GM12878 (cell line): ENCODE data around the gene ECT2L. TPM values are rescaled to one million over a fixed set of nuclear protein-coding genes. Genes with fewer than 3 reads are reported as not detected.

Experiments
- ATAC-seq: fragments of 200-7000 bp; cut with Tn5 transposase; 3 replicates; pipeline ENCODE4 v1.9.1; 2020; ENCODE audit warnings: mild to moderate bottlenecking, moderate library complexity
- BruUV-seq: library from RNA; stranded (reverse); fragments of 400-500 nt; replicated peaks from 2 replicates; lab custom pipeline; 2021; lab: Mats Ljungman, UMichigan
- CTCF ChIA-PET: fragments of 300-600 bp; sonication (Branson Sonifier 250); formaldehyde crosslinking; extraction: SDS; loops from one replicate; lab custom pipeline; 2021; ENCODE audit warnings: inconsistent platforms; lab: Yijun Ruan, JAX
- POLR2A ChIA-PET: fragments of 350-600 bp; formaldehyde crosslinking; extraction: SDS; loops from one replicate; lab custom pipeline; 2021; ENCODE audit warnings: inconsistent platforms; lab: Charles Lee
- RAD21 ChIA-PET: fragments of 300-600 bp; sonication (Branson Sonifier 250); formaldehyde crosslinking; loops from one replicate; lab custom pipeline; 2023; ENCODE audit warnings: antibody characterized with exemption; ENCODE audit not compliant: unreplicated experiment; lab: Charles Lee
- SMC1A ChIA-PET: fragments of 300-600 bp; sonication (Branson Sonifier 250); formaldehyde crosslinking; loops from one replicate; lab custom pipeline; 2023; ENCODE audit not compliant: unreplicated experiment, uncharacterized antibody; lab: Charles Lee
- DNase-seq: peaks from one replicate; pipeline ENCODE4 v3.0.0-alpha.2; 2011; ENCODE audit warnings: low read depth, low spot score
- FAIRE-seq: peaks from 3 replicates; lab custom pipeline; 2011; peaks lifted over from hg19 to GRCh38; lab: Jason Lieb, UNC
- H2AFZ ChIP-seq: 2 replicates; pipeline ENCODE4 v1.6.0; 2011; ENCODE audit warnings: low read depth, low read length, control low read depth; ENCODE audit not compliant: control insufficient read depth
- H3K27ac ChIP-seq: 2 replicates; pipeline ENCODE4 v1.5.1; 2011; ENCODE audit warnings: control low read depth; ENCODE audit not compliant: control insufficient read depth, insufficient read depth
- H3K27me3 ChIP-seq, 2 experiments: replicated peaks in 1 of 2; 2 replicates each; pipeline versions ENCODE4 v1.6.0 to v1.6.1; 2011; ENCODE audit warnings: low read length in 1 of 2; ENCODE audit not compliant: control insufficient read depth in 2 of 2, insufficient read depth in 2 of 2
- H3K36me3 ChIP-seq, 2 experiments: 2 replicates each; pipeline ENCODE4 v1.5.1; 2011; ENCODE audit warnings: low read length in 1 of 2; ENCODE audit not compliant: control insufficient read depth in 2 of 2, insufficient read depth in 2 of 2
- H3K4me1 ChIP-seq: 2 replicates; pipeline ENCODE4 v1.6.1; 2011; ENCODE audit warnings: mild to moderate bottlenecking, low read length, moderate library complexity, mixed read lengths; ENCODE audit not compliant: control insufficient read depth, insufficient read depth
- H3K4me2 ChIP-seq: 2 replicates; pipeline ENCODE4 v1.6.0; 2011; ENCODE audit warnings: control low read depth; ENCODE audit not compliant: control insufficient read depth, insufficient read depth
- H3K4me3 ChIP-seq: fragments of 200-600 bp; sonication (generic); 2 replicates; pipeline ENCODE4 v1.5.1; 2016
- H3K79me2 ChIP-seq: 2 replicates; pipeline ENCODE4 v1.6.0; 2011; ENCODE audit warnings: low read length; ENCODE audit not compliant: control insufficient read depth, insufficient read depth
- H3K9ac ChIP-seq: 2 replicates; pipeline ENCODE4 v1.8.0; 2011; ENCODE audit warnings: low read length, control low read depth, mixed read lengths; ENCODE audit not compliant: control insufficient read depth, insufficient read depth
- H3K9me3 ChIP-seq: replicated peaks from 3 replicates; pipeline ENCODE4 v1.5.1; 2011; ENCODE audit warnings: mild to moderate bottlenecking, low read length; ENCODE audit not compliant: control insufficient read depth, insufficient read depth
- H4K20me1 ChIP-seq: 2 replicates; pipeline ENCODE4 v1.6.0; 2011; ENCODE audit not compliant: control insufficient read depth, insufficient read depth
- CREB1 ChIP-seq: IDR thresholded peaks from 2 replicates; pipeline ENCODE4 v1.6.1; 2012; ENCODE audit warnings: low read depth, mild to moderate bottlenecking, inconsistent platforms
- SMAD5 ChIP-seq: IDR thresholded peaks from 2 replicates; pipeline ENCODE4 v1.6.1; 2016; ENCODE audit warnings: antibody characterized with exemption, low read depth
- WGBS: methylation state at CpG from one replicate; pipeline ENCODE4 v1.1.6; 2016; ENCODE audit warnings: low lambda C conversion rate; ENCODE audit not compliant: insufficient replicate concordance, insufficient coverage; ENCODE audit errors: missing lambda C conversion rate; 5-methylcytosine and 5-hydroxymethylcytosine counted together
- in situ Hi-C: fragments of 300-500 bp; cut with MboI; formaldehyde crosslinking; loops from 9 replicates; pipeline ENCODE4 v1.14.3; 2018; ENCODE audit warnings: mixed read lengths
- intact Hi-C: fragments of 100-400 bp; cut with micrococcal nuclease; formaldehyde crosslinking; loops from one replicate; pipeline ENCODE4 v1.14.2; 2022; ENCODE audit not compliant: unreplicated experiment
- polyA plus RNA-seq, 11 experiments: library from polyadenylated mRNA; depleted of rRNA in 4 of 11; unstranded in 6 of 11; stranded (reverse) in 5 of 11; fragments of >200 nt; fragmentation: Nextera tagmentation in 4 of 11; fragmentation: Illumina TruSeq in 1 of 11; extraction: Ambion mirVana in 4 of 11; extraction: Trizol in 1 of 11; gene quantifications; 1 replicate in 1 of 11; 2 replicates in 10 of 11; pipeline versions ENCODE4 v1.2.1 to v1.2.3, GENCODE V29; 2011 to 2016; ENCODE audit warnings: inconsistent platforms in 2 of 11, missing spikeins in 2 of 11, low read depth in 1 of 11
- total RNA-seq, 4 experiments: library from RNA; depleted of rRNA in 3 of 4; stranded (reverse); fragments of >200 nt in 3 of 4; fragmentation: Illumina TruSeq in 1 of 4; extraction: Trizol in 1 of 4; gene quantifications; 2 replicates each; pipeline versions ENCODE4 v1.2.1 to v1.2.3, GENCODE V29; 2013 to 2021
- TF ChIP-seq, protein P1 (sequence below): IDR thresholded peaks from 2 replicates; pipeline ENCODE4 v1.6.1; 2011; ENCODE audit warnings: borderline replicate concordance, low read depth, mild to moderate bottlenecking, moderate library complexity, mixed read lengths, low read length; ENCODE audit not compliant: insufficient read depth; ENCODE audit errors: extremely low read length

The ECT2L gene
- total and polyA plus RNA-seq, 10 of the 15 experiments (the other 5 are each of a cell fraction or from before 2014, with no cell fraction given) = 0.05 to 0.09 TPM; not detected in 8

DNA sequence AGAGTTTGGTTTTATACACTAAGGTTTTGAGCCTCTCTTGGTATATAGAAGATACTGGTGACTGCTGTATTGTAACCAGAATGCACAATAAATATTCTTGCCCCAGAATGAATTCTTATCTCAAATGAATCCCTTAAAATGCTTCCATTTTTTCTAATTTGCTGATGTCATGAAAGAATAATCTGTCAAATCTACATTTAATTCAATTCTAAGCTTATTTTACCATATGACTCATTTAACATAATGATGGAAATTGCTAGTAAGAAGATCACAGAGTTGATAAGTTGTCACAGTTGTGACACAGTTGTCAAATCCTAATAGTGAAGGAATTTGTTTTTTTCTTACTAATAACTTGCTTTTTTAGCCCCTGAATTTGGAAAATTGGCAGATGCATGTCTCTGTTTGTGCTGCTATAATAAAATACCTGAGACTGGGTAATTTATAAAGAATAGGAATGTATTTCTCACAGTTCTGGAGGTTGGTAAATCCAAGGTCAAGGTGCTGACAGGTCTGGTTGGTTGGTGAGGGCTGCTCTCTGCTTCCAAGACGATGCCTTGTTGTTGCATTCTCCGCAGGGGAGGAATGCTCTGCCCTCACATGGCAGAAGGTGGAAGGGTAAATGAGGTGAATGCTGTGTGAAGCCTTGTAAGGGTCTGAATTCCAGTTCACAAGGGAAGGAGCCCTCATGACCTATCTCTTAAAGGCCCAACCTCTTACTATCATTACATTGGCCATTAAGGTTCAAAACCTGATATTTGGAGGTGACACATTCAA lies 4.7 kb downstream of the ECT2L start:
- WGBS = 67% methylated on average over 2 of the region's 2 CpGs
- intact Hi-C loops = no loop called here
- ChIA-PET RAD21 (interaction anchor here (0.8 kb wide), 1 partner anchor 49 kb away, joined by 3 read pairs; no protein-coding TSS in a partner anchor), POLR2A (no interaction called here), SMC1A (no interaction called here), CTCF (interaction anchor here (1.1 kb wide), 1 partner anchor 13 kb away, joined by 3 read pairs; no protein-coding TSS in a partner anchor)
- FAIRE-seq (no peak), DNase-seq (no peak), ATAC-seq (no peak)
- in situ Hi-C loops = no loop called here
- no peaks in the 10 kb centered on the region for H4K20me1 ChIP-seq
- no peaks in the 10 kb centered on the region for H3K36me3 ChIP-seq
- no peak overlapping the region for H3K27ac ChIP-seq
- no peak overlapping the region for H2AFZ ChIP-seq
- H3K4me1 ChIP-seq = no peaks in the 10 kb centered on the region
- no TSS peak for BruUV-seq
- no peaks in the 10 kb centered on the region for H3K79me2 ChIP-seq
- H3K4me2 ChIP-seq = no peak overlapping the region
- no peak for TF ChIP-seq CREB1
- TF ChIP-seq, protein P1, sequence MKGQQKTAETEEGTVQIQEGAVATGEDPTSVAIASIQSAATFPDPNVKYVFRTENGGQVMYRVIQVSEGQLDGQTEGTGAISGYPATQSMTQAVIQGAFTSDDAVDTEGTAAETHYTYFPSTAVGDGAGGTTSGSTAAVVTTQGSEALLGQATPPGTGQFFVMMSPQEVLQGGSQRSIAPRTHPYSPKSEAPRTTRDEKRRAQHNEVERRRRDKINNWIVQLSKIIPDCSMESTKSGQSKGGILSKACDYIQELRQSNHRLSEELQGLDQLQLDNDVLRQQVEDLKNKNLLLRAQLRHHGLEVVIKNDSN = no peak
- H3K9ac ChIP-seq = no peak overlapping the region
- H3K9me3 ChIP-seq = no peaks in the 10 kb centered on the region
- no peak overlapping the region for H3K4me3 ChIP-seq
- no peaks in the 10 kb centered on the region for H3K27me3 ChIP-seq

DNA sequence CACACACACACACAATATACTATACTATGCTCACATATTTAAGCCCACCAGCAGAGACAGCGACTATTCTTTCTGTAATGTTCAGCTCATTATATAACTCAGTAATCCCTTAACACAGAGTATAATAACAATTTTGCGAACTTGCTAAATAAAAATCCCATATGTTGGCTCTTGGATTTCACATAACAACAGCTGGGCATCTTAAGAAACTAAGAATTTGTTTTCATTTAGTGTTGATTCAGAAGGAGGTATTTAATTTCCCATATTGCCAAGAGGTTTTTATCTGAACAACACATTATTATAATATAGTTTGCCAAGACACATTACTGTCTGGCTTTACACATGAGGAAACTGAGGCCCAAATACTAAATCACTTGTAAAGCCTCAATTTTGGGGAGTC lies 7.4 kb downstream of the ECT2L start:
- intact Hi-C loops = no loop called here
- H3K79me2 ChIP-seq = no peaks in the 10 kb centered on the region
- BruUV-seq = no TSS peak
- ChIA-PET POLR2A (interaction anchor here (0.7 kb wide), 1 partner anchor 518 kb away, joined by 3 read pairs; no protein-coding TSS in a partner anchor), CTCF (interaction anchor here (0.9 to 1.5 kb wide), 2 partner anchors 16 to 112 kb away, joined by 3 read pairs; no protein-coding TSS in a partner anchor), SMC1A (interaction anchor here (1.3 kb wide), 2 partner anchors 10 to 62 kb away, joined by 3 to 4 read pairs; no protein-coding TSS in a partner anchor), RAD21 (no interaction called here)
- H3K4me2 ChIP-seq = no peak overlapping the region
- H3K27ac ChIP-seq = no peak overlapping the region
- ATAC-seq (no peak), FAIRE-seq (no peak), DNase-seq (no peak)
- H2AFZ ChIP-seq = no peak overlapping the region
- H3K36me3 ChIP-seq = no peaks in the 10 kb centered on the region
- no peaks in the 10 kb centered on the region for H3K4me1 ChIP-seq
- no peaks in the 10 kb centered on the region for H3K9me3 ChIP-seq
- 70% methylated on average over 2 of the region's 2 CpGs for WGBS
- no peaks in the 10 kb centered on the region for H4K20me1 ChIP-seq
- in situ Hi-C loops = no loop called here
- TF ChIP-seq SMAD5 = no peak
- no peaks in the 10 kb centered on the region for H3K27me3 ChIP-seq
- H3K4me3 ChIP-seq = no peak overlapping the region
- H3K9ac ChIP-seq = no peak overlapping the region
